Tibial nerve (tissue), 4 donors: Measurements from ENCODE around the gene VPS35.

Source experiments
- CTCF ChIP-seq, 5 experiments: fragments of 200-600 bp in 3 of 5; fragments of 450-650 bp in 2 of 5; sonication (generic) in 3 of 5; IDR thresholded peaks; one replicate each; pipeline ENCODE4 v1.5.1; 2016 to 2019; ENCODE audit warnings: antibody characterized with exemption in 5 of 5, mild to moderate bottlenecking in 3 of 5, moderate library complexity in 2 of 5
- EP300 ChIP-seq, 2 donors: sonication (generic); formaldehyde crosslinking; IDR thresholded peaks; one replicate each; pipeline ENCODE4 v1.6.1; 2017; ENCODE audit warnings: antibody characterized with exemption in 2 of 2, mild to moderate bottlenecking in 1 of 2
- POLR2A ChIP-seq, 2 donors: fragments of 450-650 bp; IDR thresholded peaks; one replicate each; pipeline ENCODE4 v1.6.1; 2017; ENCODE audit warnings: antibody characterized with exemption in 2 of 2, mild to moderate bottlenecking in 2 of 2, moderate library complexity in 2 of 2

GRCh38 chr16:46701615-46702014 is 12.6 kb upstream of the VPS35 start:
- no peak for TF ChIP-seq POLR2A (IDR thresholded peaks at IDR 0.05)
- no peak for TF ChIP-seq CTCF (IDR thresholded peaks at IDR 0.05)
- TF ChIP-seq EP300 (IDR thresholded peaks at IDR 0.05) = no peak
